Smooth muscle cell of the brain vasculature (primary cell): Measurements from ENCODE around the gene AMZ2.

Source experiments
- DNase-seq: peaks from one replicate; pipeline ENCODE4 v3.0.0-alpha.2; 2012; ENCODE audit warnings: low read depth, low spot score

The AMZ2 gene

GRCh38 chr17:68290955-68291835 is 43.4 kb downstream of the AMZ2 start, which contains the start of the genes ARSG and SLC16A6:
Gene ARSG (plus strand): TSS chr17:68291495. CDS start chr17:68307494, 15,999 bp downstream.
Gene SLC16A6 (minus strand): TSS chr17:68291127. CDS start chr17:68278320, 12,807 bp downstream.
- DNase-seq: peak; percentile 31

- DNase-seq: peak; percentile 24
Measured at GRCh38 chr17:68291836-68292688, 44.2 kb downstream of the AMZ2 start.

- no peak for DNase-seq
Measured at GRCh38 chr17:68292689-68293040, 44.8 kb downstream of the AMZ2 start.

GRCh38 chr17:68293490-68294195 is 45.8 kb downstream of the AMZ2 start:
- no peak for DNase-seq

GRCh38 chr17:68294196-68294555 is 46.3 kb downstream of the AMZ2 start:
- no peak for DNase-seq

GRCh38 chr17:68294617-68295016 is 46.8 kb downstream of the AMZ2 start:
- DNase-seq: no peak

- no peak for DNase-seq
Measured at GRCh38 chr17:68295086-68295485, 47.2 kb downstream of the AMZ2 start.

- no peak for DNase-seq
Measured at GRCh38 chr17:68296217-68297191, 48.7 kb downstream of the AMZ2 start.

- no peak for DNase-seq
Measured at GRCh38 chr17:68297195-68297594, 49.4 kb downstream of the AMZ2 start.

- no peak for DNase-seq
Measured at GRCh38 chr17:68298601-68299000, 50.8 kb downstream of the AMZ2 start.

- no peak for DNase-seq
Measured at GRCh38 chr17:68299817-68300216, 52.0 kb downstream of the AMZ2 start.

GRCh38 chr17:68301438-68301959 is 53.7 kb downstream of the AMZ2 start:
- peak; percentile 35 for DNase-seq

- peak; percentile 96 for DNase-seq
Measured at GRCh38 chr17:68302066-68302564, 54.3 kb downstream of the AMZ2 start.

GRCh38 chr17:68302666-68303065 is 54.8 kb downstream of the AMZ2 start:
- DNase-seq: no peak

- DNase-seq: no peak
Measured at GRCh38 chr17:68304706-68305105, 56.9 kb downstream of the AMZ2 start.

GRCh38 chr17:68305142-68305541 is 57.3 kb downstream of the AMZ2 start:
- DNase-seq: no peak
